ENCODE results near the gene HMBS. TPM values are rescaled to one million over a fixed set of nuclear protein-coding genes. Genes with fewer than 3 reads are reported as not detected.

HMBS gene
- polyA plus RNA-seq, 1 experiment = 54.9 TPM

DNA sequence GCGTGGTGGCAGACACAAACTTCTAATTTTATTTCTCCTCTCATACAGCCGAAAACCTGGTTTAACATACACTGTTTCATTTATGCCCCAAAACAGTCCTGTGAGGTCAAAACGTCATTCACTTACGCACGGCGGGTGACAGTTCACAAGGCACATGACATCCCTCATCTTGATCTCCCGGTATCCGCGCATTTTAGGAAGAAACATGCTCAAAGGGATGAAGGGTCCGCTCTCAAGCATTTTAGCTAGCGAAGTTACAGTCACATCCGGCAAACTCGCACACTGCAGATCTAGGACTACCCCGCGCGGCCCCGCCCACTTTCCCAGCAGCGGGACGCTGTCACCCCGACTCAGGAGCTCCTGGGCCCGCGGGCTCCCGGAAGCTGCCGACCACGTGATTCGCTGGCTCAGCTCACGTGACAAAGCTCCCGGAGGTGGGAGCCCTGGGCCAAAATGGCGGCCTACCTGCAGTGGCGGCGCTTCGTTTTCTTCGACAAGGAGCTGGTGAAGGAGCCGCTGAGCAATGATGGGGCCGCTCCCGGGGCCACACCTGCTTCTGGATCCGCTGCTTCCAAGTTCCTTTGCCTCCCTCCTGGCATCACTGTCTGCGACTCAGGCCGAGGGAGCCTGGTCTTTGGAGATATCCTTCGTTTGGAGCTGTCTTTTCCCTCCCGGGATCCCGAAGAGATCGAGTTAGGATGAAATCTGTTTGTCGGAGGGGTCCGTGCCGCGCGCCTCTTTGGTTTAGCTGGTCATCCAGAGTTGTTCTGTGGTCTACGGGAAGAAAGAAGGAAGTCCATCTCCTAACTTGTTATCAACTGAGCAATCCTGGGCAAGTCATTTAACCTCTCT is 17.1 kb upstream of the HMBS start, which contains the start of gene VPS11:
Gene VPS11 (plus strand): TSS at position 448 of the 852 bp plus-strand sequence. CDS start 6 bp downstream, at position 454.
- ChIA-PET POLR2A (interaction anchor here (0.9 to 1.2 kb wide), 2 partner anchors 17 to 28 kb away, joined by 3 to 26 read pairs; partner anchors contain the start of gene HMBS), CTCF (interaction anchor here (0.5 to 2.3 kb wide), 6 partner anchors 12 to 254 kb away, joined by 3 to 6 read pairs (median 3); a partner anchor contains a TSS)
- H3K4me3 ChIP-seq (ENCODE audit: low read depth, low read length) = peak within 1 kb of the TSS; percentile 83
- peaks cover 10% of the 10 kb centered on the region for H3K36me3 ChIP-seq (ENCODE audit: control insufficient read depth, insufficient read depth, low read length)
- no peaks in the 10 kb centered on the region for H3K27me3 ChIP-seq (ENCODE audit: control insufficient read depth, insufficient read depth, low read length)
- TF ChIP-seq, protein P1, sequence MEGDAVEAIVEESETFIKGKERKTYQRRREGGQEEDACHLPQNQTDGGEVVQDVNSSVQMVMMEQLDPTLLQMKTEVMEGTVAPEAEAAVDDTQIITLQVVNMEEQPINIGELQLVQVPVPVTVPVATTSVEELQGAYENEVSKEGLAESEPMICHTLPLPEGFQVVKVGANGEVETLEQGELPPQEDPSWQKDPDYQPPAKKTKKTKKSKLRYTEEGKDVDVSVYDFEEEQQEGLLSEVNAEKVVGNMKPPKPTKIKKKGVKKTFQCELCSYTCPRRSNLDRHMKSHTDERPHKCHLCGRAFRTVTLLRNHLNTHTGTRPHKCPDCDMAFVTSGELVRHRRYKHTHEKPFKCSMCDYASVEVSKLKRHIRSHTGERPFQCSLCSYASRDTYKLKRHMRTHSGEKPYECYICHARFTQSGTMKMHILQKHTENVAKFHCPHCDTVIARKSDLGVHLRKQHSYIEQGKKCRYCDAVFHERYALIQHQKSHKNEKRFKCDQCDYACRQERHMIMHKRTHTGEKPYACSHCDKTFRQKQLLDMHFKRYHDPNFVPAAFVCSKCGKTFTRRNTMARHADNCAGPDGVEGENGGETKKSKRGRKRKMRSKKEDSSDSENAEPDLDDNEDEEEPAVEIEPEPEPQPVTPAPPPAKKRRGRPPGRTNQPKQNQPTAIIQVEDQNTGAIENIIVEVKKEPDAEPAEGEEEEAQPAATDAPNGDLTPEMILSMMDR (IDR thresholded peaks at IDR 0.05; ENCODE audit: insufficient read depth, low read depth, low read length) = no peak
- peak; percentile 79 for DNase-seq (ENCODE audit: low read depth)

DNA sequence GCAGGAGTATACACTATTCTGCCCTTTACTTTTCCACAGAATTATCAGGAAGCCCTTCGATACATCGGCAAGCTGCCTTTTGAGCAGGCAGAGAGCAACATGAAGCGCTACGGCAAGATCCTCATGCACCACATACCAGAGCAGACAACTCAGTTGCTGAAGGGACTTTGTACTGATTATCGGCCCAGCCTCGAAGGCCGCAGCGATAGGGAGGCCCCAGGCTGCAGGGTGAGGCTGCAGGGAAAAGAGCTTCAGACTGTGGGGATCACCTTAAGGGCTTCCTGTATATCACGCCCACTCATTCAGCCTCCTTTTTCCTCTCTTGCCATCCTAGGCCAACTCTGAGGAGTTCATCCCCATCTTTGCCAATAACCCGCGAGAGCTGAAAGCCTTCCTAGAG is 6.8 kb upstream of the HMBS start:
- no peak overlapping the region for H3K4me3 ChIP-seq (ENCODE audit: low read depth, low read length)
- H3K27me3 ChIP-seq (ENCODE audit: control insufficient read depth, insufficient read depth, low read length) = no peaks in the 10 kb centered on the region
- ChIA-PET POLR2A (no interaction called here), CTCF (no interaction called here)
- TF ChIP-seq, protein P1 (IDR thresholded peaks at IDR 0.05; ENCODE audit: insufficient read depth, low read depth, low read length) = no peak
- DNase-seq (ENCODE audit: low read depth) = no peak
- H3K36me3 ChIP-seq (ENCODE audit: control insufficient read depth, insufficient read depth, low read length) = peaks cover 48% of the 10 kb centered on the region

DNA sequence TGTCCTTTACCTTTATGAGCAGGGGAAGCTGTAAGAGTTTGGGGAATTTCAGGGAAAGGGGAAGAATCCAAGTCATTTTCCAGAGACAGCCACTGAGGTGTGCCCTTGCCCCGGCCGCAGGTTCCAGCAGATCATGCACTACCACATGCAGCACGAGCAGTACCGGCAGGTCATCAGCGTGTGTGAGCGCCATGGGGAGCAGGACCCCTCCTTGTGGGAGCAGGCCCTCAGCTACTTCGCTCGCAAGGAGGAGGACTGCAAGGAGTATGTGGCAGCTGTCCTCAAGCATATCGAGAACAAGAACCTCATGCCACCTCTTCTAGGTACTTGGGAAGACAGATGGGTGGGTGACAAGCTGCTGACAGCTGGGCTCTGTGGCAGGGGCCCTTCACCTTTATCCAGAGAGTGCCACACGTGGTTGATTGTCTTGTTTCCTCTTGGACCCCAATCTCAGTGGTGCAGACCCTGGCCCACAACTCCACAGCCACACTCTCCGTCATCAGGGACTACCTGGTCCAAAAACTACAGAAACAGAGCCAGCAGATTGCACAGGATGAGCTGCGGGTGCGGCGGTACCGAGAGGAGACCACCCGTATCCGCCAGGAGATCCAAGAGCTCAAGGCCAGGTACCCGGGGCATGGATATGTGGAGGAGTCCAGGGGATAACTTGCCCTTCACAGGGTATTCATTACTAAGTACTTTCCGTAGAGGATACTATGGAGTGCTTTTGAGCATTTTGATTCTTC is 5.8 kb upstream of the HMBS start:
- H3K36me3 ChIP-seq (ENCODE audit: control insufficient read depth, insufficient read depth, low read length) = peaks cover 39% of the 10 kb centered on the region
- DNase-seq (ENCODE audit: low read depth) = no peak
- POLR2A ChIA-PET = no interaction called here
- TF ChIP-seq, protein P1 (IDR thresholded peaks at IDR 0.05; ENCODE audit: insufficient read depth, low read depth, low read length) = no peak
- no peaks in the 10 kb centered on the region for H3K27me3 ChIP-seq (ENCODE audit: control insufficient read depth, insufficient read depth, low read length)
- CTCF ChIA-PET = interaction anchor here (0.9 kb wide), 1 partner anchor 11 kb away, joined by 3 read pairs; the partner anchor contains the start of gene VPS11
- H3K4me3 ChIP-seq (ENCODE audit: low read depth, low read length) = no peak overlapping the region

DNA sequence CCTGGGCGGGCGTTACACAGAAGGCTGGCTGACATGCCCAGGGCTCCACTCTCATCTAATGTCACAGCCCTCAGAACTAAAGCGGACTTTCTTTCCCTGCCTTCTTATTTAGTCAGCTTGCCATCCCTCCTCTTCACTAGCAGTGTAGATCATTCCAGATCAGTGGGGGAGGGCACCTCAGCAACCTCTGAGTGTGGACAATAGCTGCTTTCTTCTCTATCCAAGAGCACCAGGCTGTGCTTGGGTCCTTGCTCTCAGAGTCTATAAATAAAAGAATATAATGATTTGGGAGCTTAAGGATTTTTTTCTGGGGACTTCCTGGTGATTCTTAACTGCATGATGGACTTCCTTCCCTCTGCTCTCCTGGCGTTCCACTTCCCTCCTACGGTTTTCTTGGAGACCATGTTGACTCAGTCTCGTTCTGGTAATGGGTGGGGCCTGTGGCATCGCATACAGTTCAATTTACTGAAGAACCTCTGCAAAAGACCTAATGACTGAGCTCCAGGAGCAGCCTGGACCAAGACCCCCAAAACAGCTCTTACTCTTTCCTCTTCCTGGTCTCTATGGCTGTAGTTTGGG is 2.9 kb upstream of the HMBS start:
- TF ChIP-seq, protein P1 (IDR thresholded peaks at IDR 0.05; ENCODE audit: insufficient read depth, low read depth, low read length) = no peak
- ChIA-PET POLR2A (no interaction called here), CTCF (no interaction called here)
- no peak for DNase-seq (ENCODE audit: low read depth)
- Histone ChIP-seq H3K27me3 (ENCODE audit: control insufficient read depth, insufficient read depth, low read length) (no peaks in the 10 kb centered on the region), H3K4me3 (ENCODE audit: low read depth, low read length) (no peak overlapping the region), H3K36me3 (ENCODE audit: control insufficient read depth, insufficient read depth, low read length) (peaks cover 37% of the 10 kb centered on the region)
